T-helper 17 cell (primary cell): ENCODE data around the gene CACNA1C. TPM values are rescaled to one million over a fixed set of nuclear protein-coding genes. Genes with fewer than 3 reads are reported as not detected.

ENCODE experiments used
- ATAC-seq: fragments of 150-1000 bp; cut with Tn5 transposase; 2 replicates; pipeline ENCODE4 v1.10.0; 2021; ENCODE audit warnings: mild to moderate bottlenecking, moderate library complexity
- DNase-seq, 3 donors: peaks; one replicate each; pipeline versions ENCODE4 v3.0.0 to v3.0.0-alpha.2; 2020 to 2021
- H3K9me3 ChIP-seq: one replicate; pipeline ENCODE4 v1.7.0; 2013; ENCODE audit warnings: low read length, mild to moderate bottlenecking; ENCODE audit not compliant: control insufficient read depth, poor library complexity, severe bottlenecking
- H3K27ac Mint-ChIP-seq: one replicate; pipeline ENCODE4 v1.8.0; 2022; ENCODE audit warnings: mild to moderate bottlenecking, moderate library complexity, mixed read lengths
- H3K27me3 Mint-ChIP-seq: one replicate; pipeline ENCODE4 v1.8.0; 2022; ENCODE audit warnings: mixed read lengths
- H3K36me3 Mint-ChIP-seq: one replicate; pipeline ENCODE4 v1.8.0; 2022; ENCODE audit warnings: low read depth, mixed read lengths
- H3K4me1 Mint-ChIP-seq: one replicate; pipeline ENCODE4 v1.8.0; 2022; ENCODE audit warnings: mild to moderate bottlenecking, mixed read lengths
- H3K4me3 Mint-ChIP-seq: one replicate; pipeline ENCODE4 v1.8.0; 2022; ENCODE audit warnings: mild to moderate bottlenecking, moderate library complexity, mixed read lengths
- total RNA-seq, 4 donors: library from RNA in 2 of 4; stranded (reverse) in 2 of 4; gene quantifications; one replicate each; pipeline ENCODE4 v1.2.3 and lab custom pipeline; 2022 to 2026

Gene CACNA1C
- total RNA-seq, 2 donors from 2014 or later, result 0.02 to 0.18 TPM

DNA sequence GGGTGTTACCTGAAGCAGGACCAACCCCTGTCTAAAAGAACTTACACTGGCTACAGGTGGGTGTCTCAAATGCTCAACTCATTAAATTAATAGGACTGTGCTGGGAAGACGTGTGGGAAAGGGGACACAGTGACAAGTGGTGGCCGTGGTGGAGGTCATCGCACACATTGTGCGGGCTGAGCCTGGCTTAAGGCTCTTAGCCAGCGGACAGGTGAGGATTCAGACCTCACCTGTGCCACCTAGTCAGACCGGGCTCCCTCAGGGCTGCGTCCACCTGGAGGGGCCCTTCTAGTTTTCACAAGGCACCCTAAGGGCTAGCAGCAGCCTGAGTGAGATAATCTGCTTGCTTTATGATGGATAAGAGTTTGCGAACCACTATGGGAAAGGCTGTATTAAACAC lies 616.8 kb downstream of the CACNA1C start:
- H3K36me3 Mint-ChIP-seq, result no peaks in the 10 kb centered on the region
- H3K4me1 Mint-ChIP-seq, result no peaks in the 10 kb centered on the region
- ATAC-seq (no peak), DNase-seq (no peak)
- no peaks in the 10 kb centered on the region for H3K27me3 Mint-ChIP-seq
- H3K9me3 ChIP-seq, result no peaks in the 10 kb centered on the region
- no peak overlapping the region for H3K4me3 Mint-ChIP-seq
- no peak overlapping the region for H3K27ac Mint-ChIP-seq

DNA sequence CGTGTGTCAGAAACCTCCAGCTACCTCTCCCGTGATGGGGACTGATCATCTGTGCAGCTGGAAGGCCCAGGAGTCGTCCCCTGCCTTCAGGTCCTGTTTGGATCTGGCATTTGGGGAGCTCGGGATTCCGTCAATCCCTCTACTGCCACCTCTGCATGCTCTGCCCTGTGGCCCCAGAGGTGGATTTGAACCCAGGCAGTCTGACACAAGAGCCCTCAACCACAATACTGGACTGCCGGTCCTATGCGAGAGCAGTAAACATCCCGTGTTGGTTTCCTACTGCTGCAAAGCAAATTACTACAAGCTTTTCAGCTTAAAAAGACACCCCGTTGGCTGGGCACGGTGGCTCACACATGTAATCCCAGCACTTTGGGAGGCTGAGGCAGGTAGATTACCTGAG lies 620.1 kb downstream of the CACNA1C start:
- H3K27ac Mint-ChIP-seq, result no peak overlapping the region
- ATAC-seq, result no peak
- no peak for DNase-seq
- no peaks in the 10 kb centered on the region for H3K27me3 Mint-ChIP-seq
- H3K36me3 Mint-ChIP-seq, result no peaks in the 10 kb centered on the region
- no peaks in the 10 kb centered on the region for H3K4me1 Mint-ChIP-seq
- H3K4me3 Mint-ChIP-seq, result no peak overlapping the region
- no peaks in the 10 kb centered on the region for H3K9me3 ChIP-seq

- no peaks in the 10 kb centered on the region for H3K36me3 Mint-ChIP-seq
- ATAC-seq (no peak), DNase-seq (no peak)
- no peak overlapping the region for H3K4me3 Mint-ChIP-seq
- no peaks in the 10 kb centered on the region for H3K9me3 ChIP-seq
- H3K4me1 Mint-ChIP-seq, result no peaks in the 10 kb centered on the region
- no peaks in the 10 kb centered on the region for H3K27me3 Mint-ChIP-seq
- H3K27ac Mint-ChIP-seq, result no peak overlapping the region
Observed at GRCh38 chr12:2673966-2674810, 621.4 kb downstream of the CACNA1C start.

DNA sequence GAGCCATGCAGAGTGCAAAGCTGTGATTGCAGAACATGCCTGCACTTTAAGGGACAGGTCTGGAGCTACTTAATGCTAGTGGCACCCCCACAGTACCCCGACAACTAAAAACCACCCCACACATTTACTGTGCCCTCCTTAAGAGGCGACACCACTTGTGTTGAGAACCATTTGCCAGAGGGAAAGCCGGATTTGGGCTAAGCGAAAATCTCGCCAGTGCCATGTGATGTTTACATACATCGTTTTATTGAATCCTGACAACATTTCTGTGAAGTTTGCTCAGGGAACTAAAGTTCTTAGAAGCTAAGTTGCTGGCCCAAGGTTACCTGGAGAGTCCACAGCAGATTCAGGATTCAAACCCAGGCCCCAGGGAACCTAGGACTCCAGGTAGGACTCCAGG lies 623.0 kb downstream of the CACNA1C start:
- no peaks in the 10 kb centered on the region for H3K27me3 Mint-ChIP-seq
- H3K36me3 Mint-ChIP-seq, result no peaks in the 10 kb centered on the region
- ATAC-seq (no peak), DNase-seq (no peak)
- H3K9me3 ChIP-seq, result no peaks in the 10 kb centered on the region
- no peak overlapping the region for H3K27ac Mint-ChIP-seq
- no peak overlapping the region for H3K4me3 Mint-ChIP-seq
- no peaks in the 10 kb centered on the region for H3K4me1 Mint-ChIP-seq

- no peak overlapping the region for H3K27ac Mint-ChIP-seq
- H3K36me3 Mint-ChIP-seq, result no peaks in the 10 kb centered on the region
- H3K27me3 Mint-ChIP-seq, result no peaks in the 10 kb centered on the region
- DNase-seq (no peak), ATAC-seq (no peak)
- H3K9me3 ChIP-seq, result no peaks in the 10 kb centered on the region
- H3K4me1 Mint-ChIP-seq, result peaks cover 4% of the 10 kb centered on the region
- no peak overlapping the region for H3K4me3 Mint-ChIP-seq
Observed at GRCh38 chr12:2677142-2677880, 624.5 kb downstream of the CACNA1C start.

DNA sequence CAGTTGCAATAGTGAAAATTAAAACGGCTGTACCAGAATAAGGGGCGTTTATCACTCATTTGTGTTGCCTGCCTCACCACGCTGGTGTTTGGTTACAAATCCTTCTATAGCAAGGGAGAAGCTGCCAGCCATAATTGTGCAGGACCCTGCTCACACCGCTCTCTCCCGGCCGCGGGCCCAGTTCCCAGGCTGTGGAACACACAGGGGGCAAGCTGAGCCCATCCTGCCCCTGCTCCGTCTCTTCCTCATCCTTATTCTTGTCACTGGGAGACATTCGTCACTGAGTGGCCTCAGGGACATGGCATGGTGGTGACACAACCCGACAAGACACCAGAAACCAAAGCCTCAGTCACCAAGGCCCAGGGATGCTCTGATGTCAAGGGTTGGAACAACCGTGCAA lies 625.6 kb downstream of the CACNA1C start:
- Mint-ChIP-seq H3K36me3 (no peaks in the 10 kb centered on the region), H3K4me1 (peaks cover 7% of the 10 kb centered on the region), H3K27ac (no peak overlapping the region), H3K4me3 (no peak overlapping the region), H3K27me3 (no peaks in the 10 kb centered on the region)
- no peak for ATAC-seq
- DNase-seq, result no peak
- no peaks in the 10 kb centered on the region for H3K9me3 ChIP-seq

- Mint-ChIP-seq H3K36me3 (no peaks in the 10 kb centered on the region), H3K4me3 (no peak overlapping the region), H3K4me1 (peaks cover 10% of the 10 kb centered on the region), H3K27ac (no peak overlapping the region), H3K27me3 (no peaks in the 10 kb centered on the region)
- ATAC-seq (no peak), DNase-seq (no peak)
- no peaks in the 10 kb centered on the region for H3K9me3 ChIP-seq
Observed at GRCh38 chr12:2679068-2679815, 626.5 kb downstream of the CACNA1C start.

DNA sequence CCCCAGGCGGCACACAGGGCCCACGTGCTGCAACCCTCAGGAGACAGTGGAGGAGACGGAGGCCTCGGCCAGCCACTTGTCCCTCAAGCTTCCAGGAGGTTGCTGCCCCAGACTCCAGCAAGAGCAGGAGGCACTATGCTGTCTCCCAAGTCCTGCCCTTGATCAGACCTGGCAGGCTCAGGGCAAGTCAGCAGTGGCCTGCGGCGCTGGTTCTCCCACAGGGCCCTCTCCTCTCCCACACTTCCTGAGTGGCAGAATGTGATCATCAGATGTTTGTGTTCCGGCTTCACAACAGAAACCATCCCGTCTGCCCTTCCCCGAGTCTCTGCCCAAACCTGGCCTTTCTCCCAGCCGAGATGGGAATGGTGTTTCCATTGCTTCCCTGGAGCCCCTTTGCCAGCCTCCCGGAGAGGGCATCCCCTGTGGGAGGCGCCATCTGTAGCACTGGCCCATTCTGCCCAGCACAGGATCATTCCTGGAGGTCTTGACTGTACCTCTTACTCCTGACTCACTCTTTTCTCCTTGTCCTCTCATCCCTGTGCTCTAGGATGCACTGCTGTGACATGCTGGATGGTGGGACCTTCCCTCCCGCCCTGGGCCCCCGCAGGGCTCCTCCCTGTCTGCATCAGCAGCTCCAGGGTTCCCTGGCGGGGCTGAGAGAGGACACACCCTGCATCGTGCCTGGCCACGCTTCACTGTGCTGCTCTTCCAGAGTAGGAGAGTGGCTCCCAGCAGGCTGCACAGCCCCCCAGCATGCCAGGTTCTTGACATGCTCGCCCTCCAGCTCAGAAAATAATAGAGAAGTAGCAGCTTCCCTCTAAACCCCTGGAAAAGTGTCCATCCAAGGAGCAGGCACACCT lies 627.3 kb downstream of the CACNA1C start:
- Mint-ChIP-seq H3K27ac (no peak overlapping the region), H3K27me3 (no peaks in the 10 kb centered on the region), H3K36me3 (no peaks in the 10 kb centered on the region), H3K4me3 (no peak overlapping the region), H3K4me1 (peaks cover 10% of the 10 kb centered on the region)
- ATAC-seq, result no peak
- DNase-seq, result no peak
- H3K9me3 ChIP-seq, result no peaks in the 10 kb centered on the region

GRCh38 chr12:2680676-2681039 lies 627.9 kb downstream of the CACNA1C start:
- DNase-seq (no peak), ATAC-seq (no peak)
- H3K4me3 Mint-ChIP-seq, result no peak overlapping the region
- H3K9me3 ChIP-seq, result no peaks in the 10 kb centered on the region
- peaks cover 10% of the 10 kb centered on the region for H3K4me1 Mint-ChIP-seq
- no peaks in the 10 kb centered on the region for H3K36me3 Mint-ChIP-seq
- H3K27me3 Mint-ChIP-seq, result no peaks in the 10 kb centered on the region
- H3K27ac Mint-ChIP-seq, result no peak overlapping the region

- Mint-ChIP-seq H3K4me1 (peaks cover 10% of the 10 kb centered on the region), H3K4me3 (no peak overlapping the region), H3K36me3 (no peaks in the 10 kb centered on the region), H3K27me3 (no peaks in the 10 kb centered on the region), H3K27ac (no peak overlapping the region)
- no peaks in the 10 kb centered on the region for H3K9me3 ChIP-seq
- DNase-seq (no peak), ATAC-seq (no peak)
Observed at GRCh38 chr12:2681450-2682205, 628.8 kb downstream of the CACNA1C start.

- no peaks in the 10 kb centered on the region for H3K36me3 Mint-ChIP-seq
- H3K27me3 Mint-ChIP-seq, result no peaks in the 10 kb centered on the region
- H3K4me3 Mint-ChIP-seq, result peak overlapping the region; percentile 10
- peak overlapping the region; percentile 37 for H3K27ac Mint-ChIP-seq
- ATAC-seq (peak; percentile 70), DNase-seq (peak in 1 of 3 donors; percentile 21)
- peaks cover 10% of the 10 kb centered on the region for H3K4me1 Mint-ChIP-seq
- H3K9me3 ChIP-seq, result no peaks in the 10 kb centered on the region
Observed at GRCh38 chr12:2682296-2683251, 629.8 kb downstream of the CACNA1C start.
